ENCODE data around the gene PTER.

The PTER gene

GRCh38 chr10:16505161-16505560, 68.4 kb downstream of the PTER start:
- H3K9me2 ChIP-seq (ENCODE audit: low read depth, low read length): no peaks in the 10 kb centered on the region
- H3K27me3 ChIP-seq (ENCODE audit: insufficient read depth, low read length): no peaks in the 10 kb centered on the region
- TF ChIP-seq CTCF (IDR thresholded peaks at IDR 0.05; ENCODE audit: low read length): no peak
- TF ChIP-seq EZH2 (IDR thresholded peaks at IDR 0.05; ENCODE audit: borderline replicate concordance, low read length): no peak
- H3K4me3 ChIP-seq (ENCODE audit: low read depth, low read length, poor library complexity, severe bottlenecking): no peak overlapping the region
- no peak overlapping the region for H3K9ac ChIP-seq (ENCODE audit: low read length)
- H3K4me2 ChIP-seq (ENCODE audit: low read length): no peak overlapping the region
- H3F3A ChIP-seq (ENCODE audit: insufficient read depth, low read length): no peaks in the 10 kb centered on the region
- no peaks in the 10 kb centered on the region for H3K4me1 ChIP-seq (ENCODE audit: insufficient read depth, low read length, severe bottlenecking)
- H2AFZ ChIP-seq (ENCODE audit: low read length): no peak overlapping the region
- no peaks in the 10 kb centered on the region for H4K20me1 ChIP-seq (ENCODE audit: insufficient read depth, low read length)
- no peaks in the 10 kb centered on the region for H3K79me2 ChIP-seq (ENCODE audit: insufficient read depth, low read length)
- H3K9me3 ChIP-seq (ENCODE audit: low read length): no peaks in the 10 kb centered on the region
- H3K36me3 ChIP-seq (ENCODE audit: insufficient read depth, low read length): peaks cover 6% of the 10 kb centered on the region; the same call in 1 of the 2 replicates
- no peak overlapping the region for H3K27ac ChIP-seq (ENCODE audit: low read depth, low read length, poor library complexity, severe bottlenecking)

GRCh38 chr10:16509996-16510395, 73.2 kb downstream of the PTER start:
- H3K27me3 ChIP-seq (ENCODE audit: insufficient read depth, low read length): no peaks in the 10 kb centered on the region
- H3K4me1 ChIP-seq (ENCODE audit: insufficient read depth, low read length, severe bottlenecking): no peaks in the 10 kb centered on the region
- H3K4me3 ChIP-seq (ENCODE audit: low read depth, low read length, poor library complexity, severe bottlenecking): no peak overlapping the region
- H3K9me3 ChIP-seq (ENCODE audit: low read length): no peaks in the 10 kb centered on the region
- H3K9me2 ChIP-seq (ENCODE audit: low read depth, low read length): no peaks in the 10 kb centered on the region
- H3K27ac ChIP-seq (ENCODE audit: low read depth, low read length, poor library complexity, severe bottlenecking): no peak overlapping the region
- no peak overlapping the region for H3K9ac ChIP-seq (ENCODE audit: low read length)
- peaks cover 6% of the 10 kb centered on the region; the same call in 1 of the 2 replicates for H3K36me3 ChIP-seq (ENCODE audit: insufficient read depth, low read length)
- H3K79me2 ChIP-seq (ENCODE audit: insufficient read depth, low read length): no peaks in the 10 kb centered on the region
- TF ChIP-seq CTCF (IDR thresholded peaks at IDR 0.05; ENCODE audit: low read length) (no peak), EZH2 (IDR thresholded peaks at IDR 0.05; ENCODE audit: borderline replicate concordance, low read length) (no peak)
- H3K4me2 ChIP-seq (ENCODE audit: low read length): no peak overlapping the region
- H4K20me1 ChIP-seq (ENCODE audit: insufficient read depth, low read length): no peaks in the 10 kb centered on the region
- no peaks in the 10 kb centered on the region for H3F3A ChIP-seq (ENCODE audit: insufficient read depth, low read length)
- no peak overlapping the region for H2AFZ ChIP-seq (ENCODE audit: low read length)

GRCh38 chr10:16510843-16511242, 74.0 kb downstream of the PTER start:
- TF ChIP-seq EZH2 (IDR thresholded peaks at IDR 0.05; ENCODE audit: borderline replicate concordance, low read length) (no peak), CTCF (IDR thresholded peaks at IDR 0.05; ENCODE audit: low read length) (no peak)
- Histone ChIP-seq H2AFZ (ENCODE audit: low read length) (no peak overlapping the region), H3K9me3 (ENCODE audit: low read length) (no peaks in the 10 kb centered on the region), H4K20me1 (ENCODE audit: insufficient read depth, low read length) (no peaks in the 10 kb centered on the region), H3K4me2 (ENCODE audit: low read length) (no peak overlapping the region), H3F3A (ENCODE audit: insufficient read depth, low read length) (no peaks in the 10 kb centered on the region), H3K27me3 (ENCODE audit: insufficient read depth, low read length) (no peaks in the 10 kb centered on the region), H3K9me2 (ENCODE audit: low read depth, low read length) (no peaks in the 10 kb centered on the region), H3K79me2 (ENCODE audit: insufficient read depth, low read length) (no peaks in the 10 kb centered on the region), H3K4me3 (ENCODE audit: low read depth, low read length, poor library complexity, severe bottlenecking) (no peak overlapping the region), H3K9ac (ENCODE audit: low read length) (no peak overlapping the region), H3K27ac (ENCODE audit: low read depth, low read length, poor library complexity, severe bottlenecking) (no peak overlapping the region), H3K36me3 (ENCODE audit: insufficient read depth, low read length) (peaks cover 6% of the 10 kb centered on the region; the same call in 1 of the 2 replicates), H3K4me1 (ENCODE audit: insufficient read depth, low read length, severe bottlenecking) (no peaks in the 10 kb centered on the region)
